Measurements from ENCODE around the gene BMF. TPM values are rescaled to one million over a fixed set of nuclear protein-coding genes. Genes with fewer than 3 reads are reported as not detected.

Gene BMF
- 3.8 and 21.8 TPM in 2 replicates for total RNA-seq

GRCh38 chr15:40108855-40109735, at the start of gene BMF:
Gene BMF, minus strand, starts transcription at chr15:40108879. Its CDS starts 2,793 bp downstream, at chr15:40106086.

GRCh38 chr15:40038638-40039543, 69.8 kb downstream of the BMF start, which contains the start of gene SRP14:
Gene SRP14, minus strand, starts transcription at chr15:40039181. Its CDS starts 65 bp downstream, at chr15:40039116.

Other genes starting within 250 kb of the BMF start
- gene GPR176, start 188.6 kb downstream of the BMF start, total RNA-seq = 37.4 and 58.8 TPM in 2 replicates
- 36.4 and 44.3 TPM in 2 replicates for gene EIF2AK4, start 174.8 kb downstream of the BMF start, total RNA-seq
- gene SRP14, start 69.7 kb downstream of the BMF start, total RNA-seq = 216 and 259 TPM in 2 replicates
- gene BUB1B, start 52.2 kb upstream of the BMF start, total RNA-seq = 1.5 and 3.0 TPM in 2 replicates
- gene PAK6, start 130.2 kb upstream of the BMF start, total RNA-seq = under 0.01 and 0.16 TPM in 2 replicates
- gene ANKRD63, start 174.2 kb upstream of the BMF start, total RNA-seq = not detected in 2 replicates
- gene PLCB2, start 199.1 kb upstream of the BMF start, total RNA-seq = under 0.01 and 0.16 TPM in 2 replicates
- gene INAFM2, start 214.8 kb upstream of the BMF start, total RNA-seq = 2.2 and 5.5 TPM in 2 replicates
- gene CCDC9B, start 232.1 kb upstream of the BMF start, total RNA-seq = 6.0 and 18.8 TPM in 2 replicates
- gene PHGR1, start 242.2 kb upstream of the BMF start, total RNA-seq = not detected in 2 replicates
- under 0.01 and 0.16 TPM in 2 replicates for gene DISP2, start 249.3 kb upstream of the BMF start, total RNA-seq